Endodermal cell (in vitro differentiated cells): Measurements from ENCODE around the gene MYBPC2. TPM values are rescaled to one million over a fixed set of nuclear protein-coding genes. Genes with fewer than 3 reads are reported as not detected.

ENCODE experiments used
- DNase-seq: peaks from one replicate; pipeline ENCODE4 v3.0.0-alpha.2; 2017
- H3K27ac ChIP-seq: 2 replicates; pipeline ENCODE4 v1.5.1; 2013; ENCODE audit warnings: mild to moderate bottlenecking, low read depth, low read length, moderate library complexity
- H3K27me3 ChIP-seq: 2 replicates; pipeline ENCODE4 v1.6.1; 2013; ENCODE audit warnings: mild to moderate bottlenecking, low read length, moderate library complexity; ENCODE audit not compliant: insufficient read depth, control insufficient read depth, poor library complexity, severe bottlenecking
- H3K36me3 ChIP-seq: 2 replicates; pipeline ENCODE4 v1.7.0; 2013; ENCODE audit warnings: mild to moderate bottlenecking, low read length, moderate library complexity; ENCODE audit not compliant: control insufficient read depth, insufficient read depth
- H3K4me1 ChIP-seq: one replicate; pipeline ENCODE4 v1.7.0; 2013; ENCODE audit warnings: low read length; ENCODE audit not compliant: control insufficient read depth, insufficient read depth
- H3K4me3 ChIP-seq: 2 replicates; pipeline ENCODE4 v1.5.1; 2013; ENCODE audit warnings: mild to moderate bottlenecking, low read length, moderate library complexity
- H3K9ac ChIP-seq: 2 replicates; pipeline ENCODE4 v1.6.1; 2013; ENCODE audit warnings: mild to moderate bottlenecking, low read length, moderate library complexity; ENCODE audit not compliant: poor library complexity, severe bottlenecking; ENCODE audit errors: extremely low read depth
- H3K9me3 ChIP-seq: 2 replicates; pipeline ENCODE4 v1.6.1; 2013; ENCODE audit warnings: mild to moderate bottlenecking, low read length, moderate library complexity; ENCODE audit not compliant: control insufficient read depth
- H3K27ac Mint-ChIP-seq: 2 replicates; pipeline ENCODE4 v1.8.0; 2020; ENCODE audit warnings: mixed read lengths
- H3K27me3 Mint-ChIP-seq: 2 replicates; pipeline ENCODE4 v1.8.0; 2021; ENCODE audit warnings: mild to moderate bottlenecking, mixed read lengths; ENCODE audit not compliant: insufficient read depth
- H3K36me3 Mint-ChIP-seq: 2 replicates; pipeline ENCODE4 v1.8.0; 2020; ENCODE audit warnings: low read depth, mixed read lengths
- H3K4me1 Mint-ChIP-seq: 2 replicates; pipeline ENCODE4 v1.8.0; 2020; ENCODE audit warnings: mixed read lengths
- H3K4me3 Mint-ChIP-seq: 2 replicates; pipeline ENCODE4 v1.8.0; 2020; ENCODE audit warnings: mild to moderate bottlenecking, moderate library complexity, mixed read lengths
- H3K9me3 Mint-ChIP-seq: 2 replicates; pipeline ENCODE4 v1.8.0; 2020; ENCODE audit warnings: mild to moderate bottlenecking, mixed read lengths
- WGBS, 2 experiments: methylation state at CpG; one replicate each; pipeline versions ENCODE4 v1.1.5 to v1.1.7; 2013; ENCODE audit warnings: missing lambda C conversion rate in 2 of 2, mixed read lengths in 1 of 2; ENCODE audit not compliant: insufficient coverage in 1 of 2, insufficient read length in 1 of 2; 5-methylcytosine and 5-hydroxymethylcytosine counted together
- total RNA-seq, 2 donors: library from RNA; stranded (reverse); fragmentation: NEBNext Ultra II Directional in 1 of 2; extraction: Animal tissue kit (Norgen Biotek cat#: 25700) in 1 of 2; gene quantifications; 2 replicates in 1 of 2; 3 replicates in 1 of 2; pipeline ENCODE4 v1.2.1, GENCODE V29; 2021
- TF ChIP-seq, protein P1 (sequence below): fragments of 200-600 bp; sonication (generic); conservative IDR thresholded peaks from 2 replicates; pipeline ENCODE4 v1.5.0; 2021; ENCODE audit warnings: antibody characterized with exemption, mild to moderate bottlenecking

MYBPC2 gene
- total RNA-seq, 2 donors from 2014 or later, result 1.9 to 2.3 TPM

DNA sequence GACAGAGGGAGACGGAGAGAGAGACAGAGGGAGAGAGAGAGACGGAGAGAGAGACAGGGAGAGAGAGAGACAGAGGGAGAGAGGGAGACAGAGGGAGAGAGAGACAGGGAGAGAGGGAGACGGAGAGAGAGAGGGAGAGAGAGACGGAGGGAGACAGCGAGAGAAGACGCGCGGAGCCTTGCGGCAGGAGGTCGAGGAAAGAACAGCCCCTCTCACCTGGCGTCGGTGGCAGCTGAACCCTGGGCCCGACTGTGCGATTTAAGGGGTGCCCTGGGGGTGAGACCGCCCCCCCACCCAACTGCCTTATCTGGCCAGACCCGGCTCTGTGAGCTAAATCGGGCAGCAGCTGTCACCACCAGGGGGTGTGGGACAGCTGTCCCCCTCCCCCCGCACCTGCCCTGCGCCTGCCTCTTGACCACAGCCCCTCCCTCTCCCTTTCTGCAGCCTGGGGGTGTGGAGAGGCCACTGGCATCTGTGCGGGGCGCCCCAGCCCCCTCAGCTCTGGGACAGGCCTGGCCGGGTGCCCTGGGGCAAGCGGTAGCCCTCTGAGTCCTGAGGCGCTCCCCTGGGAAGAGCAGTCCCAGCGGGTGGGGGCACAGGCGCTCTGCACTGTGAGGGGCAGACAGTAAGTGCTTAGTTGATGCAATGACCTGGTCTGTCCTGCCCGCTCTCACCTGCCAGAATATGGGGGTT is 67.5 kb downstream of the MYBPC2 start:
- Histone ChIP-seq H3K4me1 (no peaks in the 10 kb centered on the region), H3K9ac (no peak overlapping the region), H3K27me3 (peaks cover 29% of the 10 kb centered on the region), H3K27ac (no peak overlapping the region), H3K9me3 (peaks cover 28% of the 10 kb centered on the region), H3K4me3 (no peak overlapping the region), H3K36me3 (no peaks in the 10 kb centered on the region)
- peak; percentile 77 for DNase-seq
- Mint-ChIP-seq H3K27me3 (peaks cover 16% of the 10 kb centered on the region), H3K36me3 (no peaks in the 10 kb centered on the region), H3K27ac (no peak overlapping the region), H3K4me3 (no peak overlapping the region), H3K4me1 (no peaks in the 10 kb centered on the region), H3K9me3 (no peaks in the 10 kb centered on the region)
- TF ChIP-seq, protein P1, sequence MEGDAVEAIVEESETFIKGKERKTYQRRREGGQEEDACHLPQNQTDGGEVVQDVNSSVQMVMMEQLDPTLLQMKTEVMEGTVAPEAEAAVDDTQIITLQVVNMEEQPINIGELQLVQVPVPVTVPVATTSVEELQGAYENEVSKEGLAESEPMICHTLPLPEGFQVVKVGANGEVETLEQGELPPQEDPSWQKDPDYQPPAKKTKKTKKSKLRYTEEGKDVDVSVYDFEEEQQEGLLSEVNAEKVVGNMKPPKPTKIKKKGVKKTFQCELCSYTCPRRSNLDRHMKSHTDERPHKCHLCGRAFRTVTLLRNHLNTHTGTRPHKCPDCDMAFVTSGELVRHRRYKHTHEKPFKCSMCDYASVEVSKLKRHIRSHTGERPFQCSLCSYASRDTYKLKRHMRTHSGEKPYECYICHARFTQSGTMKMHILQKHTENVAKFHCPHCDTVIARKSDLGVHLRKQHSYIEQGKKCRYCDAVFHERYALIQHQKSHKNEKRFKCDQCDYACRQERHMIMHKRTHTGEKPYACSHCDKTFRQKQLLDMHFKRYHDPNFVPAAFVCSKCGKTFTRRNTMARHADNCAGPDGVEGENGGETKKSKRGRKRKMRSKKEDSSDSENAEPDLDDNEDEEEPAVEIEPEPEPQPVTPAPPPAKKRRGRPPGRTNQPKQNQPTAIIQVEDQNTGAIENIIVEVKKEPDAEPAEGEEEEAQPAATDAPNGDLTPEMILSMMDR, result peak; percentile 63
- WGBS, 2 experiments, result 18 to 44% methylated on average over 17 to 25 of the region's 27 CpGs

DNA sequence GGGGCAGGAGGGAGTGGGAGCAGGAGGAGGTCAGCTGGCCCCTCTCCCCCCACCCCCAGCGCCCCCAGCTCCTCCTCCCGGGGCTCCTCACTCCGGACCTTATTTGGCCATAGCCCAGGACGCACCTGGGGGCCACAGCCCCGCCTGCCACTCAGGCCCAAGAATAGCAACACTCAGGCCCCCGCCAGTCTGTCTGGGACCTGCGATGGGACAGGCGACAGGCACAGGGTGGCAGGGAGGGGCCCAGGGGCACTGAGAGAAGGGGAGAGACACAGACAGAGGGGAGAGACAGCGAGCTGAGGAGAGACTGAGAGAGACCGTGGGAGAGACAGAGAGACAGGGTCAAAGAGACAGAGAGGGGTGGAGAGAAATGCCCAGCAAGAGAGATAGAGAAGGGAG is 68.1 kb downstream of the MYBPC2 start:
- H3K36me3 ChIP-seq, result no peaks in the 10 kb centered on the region
- Mint-ChIP-seq H3K36me3 (no peaks in the 10 kb centered on the region), H3K9me3 (no peaks in the 10 kb centered on the region), H3K27ac (no peak overlapping the region), H3K4me1 (no peaks in the 10 kb centered on the region), H3K4me3 (no peak overlapping the region), H3K27me3 (peaks cover 12% of the 10 kb centered on the region)
- TF ChIP-seq, protein P1, result no peak
- DNase-seq, result no peak
- no peak overlapping the region for H3K27ac ChIP-seq
- H3K9me3 ChIP-seq, result peaks cover 28% of the 10 kb centered on the region
- H3K9ac ChIP-seq, result no peak overlapping the region
- H3K27me3 ChIP-seq, result peaks cover 29% of the 10 kb centered on the region
- no peaks in the 10 kb centered on the region for H3K4me1 ChIP-seq
- 68 to 78% methylated on average over 7 to 10 of the region's 10 CpGs for WGBS, 2 experiments
- H3K4me3 ChIP-seq, result no peak overlapping the region

DNA sequence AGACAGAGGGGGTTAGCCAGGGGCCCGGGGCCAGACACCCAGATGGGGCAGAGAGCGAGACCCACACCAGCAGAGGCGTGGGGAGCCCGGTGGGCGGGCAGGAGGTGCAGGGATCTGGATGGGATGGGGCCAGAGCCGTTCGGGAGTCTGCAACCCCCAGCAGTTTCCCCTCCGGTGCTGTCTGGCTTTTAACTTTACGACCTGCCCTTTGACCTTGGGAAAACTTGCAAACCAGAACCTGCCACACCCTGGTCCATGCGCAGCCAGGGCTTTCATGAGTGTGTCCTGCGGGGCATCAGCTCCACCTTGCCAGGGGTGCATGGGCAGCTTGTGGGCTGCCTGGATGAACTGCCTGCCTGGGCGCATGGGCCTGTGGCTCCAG is 68.5 kb downstream of the MYBPC2 start:
- TF ChIP-seq, protein P1, result no peak
- Mint-ChIP-seq H3K27ac (no peak overlapping the region), H3K4me1 (no peaks in the 10 kb centered on the region), H3K9me3 (no peaks in the 10 kb centered on the region), H3K36me3 (no peaks in the 10 kb centered on the region), H3K27me3 (peaks cover 9% of the 10 kb centered on the region), H3K4me3 (no peak overlapping the region)
- no peak overlapping the region for H3K27ac ChIP-seq
- H3K4me3 ChIP-seq, result no peak overlapping the region
- no peaks in the 10 kb centered on the region for H3K4me1 ChIP-seq
- DNase-seq, result no peak
- H3K9me3 ChIP-seq, result peaks cover 28% of the 10 kb centered on the region
- no peaks in the 10 kb centered on the region for H3K36me3 ChIP-seq
- H3K27me3 ChIP-seq, result peaks cover 29% of the 10 kb centered on the region
- WGBS, 2 experiments, result 67 to 83% methylated on average over 4 to 12 of the region's 12 CpGs
- no peak overlapping the region for H3K9ac ChIP-seq
